Measurements from ENCODE around the gene TRIOBP.

The TRIOBP gene

DNA sequence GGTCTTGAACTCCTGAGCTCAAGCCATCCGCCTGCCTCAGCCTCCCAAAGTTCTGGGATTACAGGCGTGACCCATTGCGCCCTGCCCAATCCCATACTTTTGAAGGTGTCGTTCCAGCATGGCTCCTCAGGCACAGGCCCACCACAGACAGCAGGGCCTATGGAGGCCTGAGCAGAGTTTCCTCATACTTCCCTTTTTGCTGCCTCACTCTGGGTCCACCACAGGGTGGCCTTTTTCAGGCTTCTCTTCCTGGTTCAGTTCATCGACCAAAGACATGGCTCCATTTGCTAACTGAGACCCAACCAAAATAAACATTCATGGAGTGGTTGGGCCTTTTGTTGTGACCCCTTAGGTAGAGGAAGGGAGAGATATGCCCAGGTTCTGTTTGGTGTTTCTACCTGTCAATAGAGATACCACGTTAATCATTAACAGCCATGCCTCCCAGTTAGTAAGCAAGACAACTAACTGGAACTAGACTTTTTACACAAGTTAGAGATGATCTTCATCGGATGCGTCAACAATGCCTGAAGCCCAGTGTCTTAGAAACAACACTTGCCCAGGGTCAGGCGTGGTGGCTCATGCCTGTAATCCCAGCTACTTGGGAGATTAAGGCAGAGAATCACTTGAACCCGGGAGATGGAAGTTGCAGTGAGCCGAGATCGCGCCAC, 35.1 kb downstream of the TRIOBP start:
- peak; percentile 48 for DNase-seq (ENCODE audit: low read depth, low spot score)

DNA sequence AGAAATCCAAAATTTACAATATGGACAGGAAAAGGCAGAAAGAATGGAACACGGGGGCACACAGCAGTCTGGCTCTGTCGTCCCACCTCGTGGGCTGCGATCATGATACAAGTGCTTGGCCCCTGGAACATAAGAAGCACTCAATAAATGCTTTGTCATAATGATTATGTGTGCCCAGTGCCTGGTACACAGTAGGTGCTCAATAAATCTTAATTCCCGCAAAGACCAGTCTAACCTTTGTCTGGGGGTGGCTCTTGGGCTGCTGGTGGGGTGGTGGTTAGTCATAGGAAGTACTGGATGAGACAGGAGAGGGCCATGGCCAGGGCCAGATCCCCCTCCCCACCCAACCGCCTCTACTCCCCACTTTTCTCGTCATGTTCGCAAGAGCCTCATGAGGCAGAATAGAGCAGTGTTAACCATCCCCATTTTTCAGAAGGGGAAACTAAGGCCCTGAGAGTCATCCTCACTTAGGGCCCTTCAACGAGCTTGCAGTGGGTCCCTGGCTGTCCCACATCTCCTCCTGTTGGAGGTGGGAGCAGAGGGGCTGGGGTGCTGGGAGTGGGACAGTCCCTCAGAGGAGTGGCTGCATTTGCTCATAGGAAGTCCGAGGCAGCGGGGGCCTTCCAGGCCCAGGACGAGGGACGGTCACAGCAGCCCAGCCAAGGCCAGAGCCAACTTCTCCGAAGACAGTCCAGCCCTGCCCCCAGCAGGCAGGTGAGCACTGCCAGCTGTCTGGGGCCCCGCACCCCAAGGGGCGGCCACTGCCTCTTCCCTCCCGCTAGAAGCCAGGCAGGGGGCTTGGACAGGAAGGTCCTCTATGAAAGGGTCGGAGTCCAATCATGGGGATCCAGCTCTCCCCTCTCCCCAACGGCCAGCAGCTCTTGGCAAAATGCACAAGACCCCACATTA, 36.1 kb downstream of the TRIOBP start:
- DNase-seq (ENCODE audit: low read depth, low spot score): no peak

DNA sequence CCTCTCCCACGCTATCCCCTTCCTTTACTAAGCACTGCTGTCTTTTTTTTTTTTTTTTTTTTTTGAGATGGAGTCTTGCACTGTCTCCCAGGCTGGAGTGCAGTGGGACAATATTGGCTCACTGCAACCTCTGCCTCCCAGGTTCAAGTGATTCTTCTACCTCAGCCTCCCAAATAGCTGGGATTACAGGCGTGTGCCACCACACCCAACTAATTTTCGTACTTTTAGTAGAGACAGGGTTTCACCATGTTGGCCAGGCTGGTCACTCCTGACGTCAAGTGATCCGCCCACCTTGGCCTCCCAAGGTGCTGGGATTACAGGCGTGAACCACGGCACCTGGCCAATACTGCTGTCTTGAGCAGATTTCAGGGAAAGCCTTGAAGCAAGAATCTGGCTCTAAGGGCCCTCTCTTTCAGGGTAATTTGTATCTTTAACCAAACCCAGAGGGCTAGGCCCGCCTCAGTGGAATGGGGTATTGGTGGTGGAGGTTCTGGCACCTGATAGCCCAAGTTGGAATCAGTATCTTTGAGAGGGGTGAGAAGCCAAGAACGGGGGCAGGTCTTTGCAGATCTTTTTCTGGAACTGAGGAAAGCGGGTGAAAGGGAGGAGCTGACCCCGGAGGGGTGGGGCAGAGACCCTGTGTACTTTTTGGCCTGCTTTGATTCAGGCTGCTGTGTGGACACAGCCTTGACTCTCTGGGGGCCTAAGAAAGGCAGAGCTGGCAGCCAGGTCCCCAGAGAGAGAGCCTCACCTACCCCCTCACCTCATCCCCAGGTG, 37.0 kb downstream of the TRIOBP start:
- no peak for DNase-seq (ENCODE audit: low read depth, low spot score)

DNA sequence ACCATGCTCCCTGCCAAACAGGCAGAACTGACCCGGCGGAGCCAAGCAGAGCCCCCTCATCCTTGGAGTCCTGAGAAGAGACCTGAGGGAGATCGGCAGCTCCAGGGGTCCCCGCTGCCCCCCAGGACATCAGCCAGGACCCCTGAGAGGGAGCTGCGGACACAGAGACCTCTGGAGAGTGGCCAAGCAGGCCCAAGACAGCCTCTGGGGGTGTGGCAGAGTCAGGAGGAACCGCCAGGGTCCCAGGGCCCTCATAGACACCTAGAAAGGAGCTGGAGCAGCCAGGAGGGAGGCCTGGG, 37.5 kb downstream of the TRIOBP start:
- DNase-seq (ENCODE audit: low read depth, low spot score): no peak

DNA sequence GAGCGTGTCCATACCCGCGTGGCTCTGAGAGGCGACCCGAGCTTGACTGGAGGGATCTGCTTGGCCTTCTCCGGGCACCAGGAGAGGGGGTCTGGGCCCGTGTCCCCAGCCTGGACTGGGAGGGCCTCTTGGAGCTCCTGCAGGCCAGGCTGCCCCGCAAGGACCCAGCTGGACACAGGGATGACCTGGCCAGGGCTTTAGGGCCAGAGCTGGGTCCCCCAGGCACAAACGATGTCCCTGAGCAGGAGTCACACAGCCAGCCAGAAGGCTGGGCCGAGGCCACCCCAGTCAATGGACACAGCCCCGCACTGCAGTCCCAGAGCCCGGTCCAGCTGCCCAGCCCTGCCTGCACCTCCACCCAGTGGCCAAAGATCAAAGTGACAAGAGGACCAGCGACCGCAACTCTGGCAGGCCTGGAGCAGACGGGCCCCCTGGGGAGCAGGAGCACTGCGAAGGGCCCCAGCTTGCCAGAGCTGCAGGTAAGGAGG, 38.2 kb downstream of the TRIOBP start:
- peak; percentile 76 for DNase-seq (ENCODE audit: low read depth, low spot score)

DNA sequence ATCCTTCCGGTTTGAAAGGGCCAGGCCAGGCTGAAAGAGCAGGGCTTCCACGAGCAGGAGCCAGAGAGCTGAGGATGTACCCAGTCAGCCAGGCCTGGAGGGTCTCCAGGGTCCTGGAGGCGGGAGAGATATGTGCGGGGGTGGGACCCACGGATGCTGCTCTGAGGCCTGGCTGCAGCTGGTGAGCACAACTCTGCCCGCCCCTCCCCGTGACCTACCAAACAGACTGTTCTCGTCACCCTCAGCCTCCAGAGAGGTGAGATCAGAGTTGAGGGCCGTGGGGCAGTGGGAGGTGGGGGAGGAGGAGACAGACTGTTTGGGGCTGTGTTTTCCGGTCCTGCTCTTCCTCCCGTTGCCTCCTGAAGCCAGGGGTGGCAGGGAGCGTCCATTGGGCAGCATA, 42.2 kb downstream of the TRIOBP start:
- peak; percentile 53 for DNase-seq (ENCODE audit: low read depth, low spot score)

DNA sequence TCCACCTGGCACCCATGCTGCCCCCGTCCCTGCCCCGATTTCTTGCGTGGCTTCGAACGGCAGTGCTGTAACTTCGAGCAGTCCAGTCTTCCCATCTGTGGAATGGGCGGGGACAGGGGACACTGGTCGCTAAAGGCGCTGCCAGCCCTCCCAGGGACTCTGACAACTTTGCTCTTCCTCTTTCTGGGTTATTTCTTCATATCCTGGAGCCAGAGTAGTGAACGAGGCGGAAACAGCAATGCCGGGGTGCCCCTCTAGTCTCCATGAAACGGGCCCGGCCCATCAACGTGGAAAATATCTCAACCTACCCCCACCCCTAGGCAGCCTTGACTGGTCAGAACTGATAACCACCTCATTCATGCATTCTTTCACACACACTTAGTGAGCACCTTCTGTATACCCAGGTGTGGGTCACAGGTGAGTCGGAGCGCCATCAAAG, 42.8 kb downstream of the TRIOBP start:
- DNase-seq (ENCODE audit: low read depth, low spot score): no peak

DNA sequence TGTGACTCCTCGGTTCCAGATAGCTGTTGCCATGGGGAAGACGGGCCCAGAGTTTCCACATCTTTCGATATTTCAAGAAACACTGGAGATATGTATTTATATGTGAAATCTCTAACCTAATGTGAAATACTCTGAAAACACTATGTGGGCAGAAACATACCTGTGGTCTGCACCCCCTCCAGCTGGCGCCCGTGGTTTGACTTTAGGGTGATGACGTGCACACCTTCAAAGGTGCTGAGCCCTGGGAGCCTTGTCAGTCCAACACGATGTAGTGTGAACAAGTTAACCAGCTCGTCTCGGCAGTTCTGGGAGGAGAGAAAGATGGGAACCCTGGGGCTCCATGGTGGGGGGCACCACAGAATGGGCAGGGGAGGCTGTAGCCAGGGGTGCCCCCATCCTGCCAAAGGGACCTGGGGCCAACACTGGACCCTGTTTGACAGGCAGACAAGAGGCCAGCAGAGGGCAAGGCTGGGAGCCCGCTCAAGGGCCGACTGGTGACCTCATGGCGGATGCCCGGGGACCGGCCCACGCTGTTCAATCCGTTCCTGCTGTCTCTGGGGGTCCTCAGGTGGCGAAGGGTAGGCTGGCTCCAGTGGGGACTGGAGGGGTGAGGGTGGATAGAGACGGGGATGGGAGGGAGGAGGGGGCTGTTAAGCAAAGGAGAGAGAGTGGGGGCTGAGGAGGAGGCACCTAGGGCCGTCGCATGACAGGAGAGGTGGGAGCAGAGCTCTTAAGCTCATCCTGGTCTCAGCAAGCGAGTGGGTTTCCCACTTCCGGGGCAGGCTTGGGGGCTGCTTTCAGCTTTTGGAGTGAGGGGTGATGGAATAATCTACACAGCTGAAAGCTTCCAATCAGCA, 43.8 kb downstream of the TRIOBP start:
- no peak for DNase-seq (ENCODE audit: low read depth, low spot score)

DNA sequence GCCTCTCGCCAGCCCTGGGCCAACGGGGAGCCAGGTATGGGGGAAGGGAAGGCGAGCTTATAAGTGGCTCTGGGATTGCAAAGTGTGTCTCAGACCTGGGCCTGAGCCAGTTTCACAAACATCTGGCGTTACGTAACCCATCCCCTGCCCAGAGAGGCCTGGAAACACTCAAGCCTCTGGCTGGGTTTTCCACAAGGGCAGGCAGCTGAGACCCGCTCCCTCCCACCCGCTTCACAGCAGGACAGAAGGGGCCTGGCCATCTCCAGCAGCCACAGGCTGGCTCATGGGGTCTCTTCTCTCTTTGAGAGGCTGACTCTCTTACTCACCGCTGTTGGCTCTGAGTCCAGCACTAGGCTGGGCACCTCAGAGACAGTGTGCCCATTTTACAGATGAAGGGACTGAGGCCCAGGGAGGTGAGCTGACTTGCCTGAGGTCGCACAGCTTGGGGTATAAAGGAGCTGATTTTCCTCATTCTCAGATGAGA, 44.5 kb downstream of the TRIOBP start:
- peak; percentile 94 for DNase-seq (ENCODE audit: low read depth, low spot score)

DNA sequence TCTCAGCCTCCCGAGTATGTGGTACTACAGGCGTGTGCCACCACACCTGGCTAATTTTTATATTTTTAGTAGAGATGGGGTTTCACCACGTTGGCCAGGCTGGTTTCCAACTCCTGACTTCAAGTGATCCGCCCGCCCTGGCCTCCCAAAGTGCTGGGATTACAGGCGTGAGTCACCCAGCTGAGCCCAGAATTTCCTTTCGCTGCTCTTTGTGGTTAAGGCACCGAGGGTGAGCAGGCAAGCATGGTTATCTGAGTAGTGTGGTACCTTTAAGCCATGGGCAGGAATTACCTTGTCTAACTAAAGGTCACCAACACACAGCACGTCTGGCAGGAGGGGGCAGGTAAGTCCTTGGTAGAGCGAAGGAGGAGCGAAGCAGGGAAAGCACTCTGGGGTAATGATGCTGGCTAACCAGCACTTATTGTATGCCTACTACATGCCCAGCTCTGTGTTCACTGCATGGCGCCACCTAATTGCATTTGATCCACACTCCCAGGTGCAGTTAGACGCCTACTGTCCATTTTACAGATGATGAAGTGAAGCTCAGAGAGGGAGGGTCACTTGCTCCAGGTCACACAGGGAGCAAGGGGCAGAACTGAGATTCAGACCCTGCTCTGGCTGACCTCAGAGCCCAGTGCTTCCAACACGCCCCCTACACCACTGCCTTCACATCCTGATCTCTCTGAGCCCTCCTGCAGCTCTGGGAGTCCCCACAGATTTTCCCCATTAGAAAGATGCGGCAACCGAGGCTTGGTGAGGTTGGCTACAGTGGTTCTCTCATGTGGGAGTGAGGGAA, 45.7 kb downstream of the TRIOBP start:
- DNase-seq (ENCODE audit: low read depth, low spot score): no peak

DNA sequence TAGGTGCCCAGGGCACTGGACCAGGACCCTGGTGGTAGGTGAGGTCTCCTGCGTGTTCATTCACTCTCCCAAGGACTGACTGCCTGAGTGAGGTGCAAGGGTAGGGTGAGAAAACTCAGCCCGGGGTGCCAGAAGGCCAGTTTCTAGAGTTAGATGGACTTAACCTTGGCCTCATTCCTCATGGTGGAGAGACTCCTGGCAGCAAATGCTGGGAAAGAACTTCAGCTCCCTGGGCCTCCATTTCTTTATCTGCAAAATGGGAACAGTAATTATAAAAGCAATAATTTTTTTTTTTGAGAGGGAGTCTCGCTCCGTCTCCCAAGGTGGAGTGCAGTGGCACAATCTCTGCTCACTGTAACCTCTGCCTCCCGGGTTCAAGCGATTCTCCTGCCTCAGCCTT, 47.7 kb downstream of the TRIOBP start:
- no peak for DNase-seq (ENCODE audit: low read depth, low spot score)

DNA sequence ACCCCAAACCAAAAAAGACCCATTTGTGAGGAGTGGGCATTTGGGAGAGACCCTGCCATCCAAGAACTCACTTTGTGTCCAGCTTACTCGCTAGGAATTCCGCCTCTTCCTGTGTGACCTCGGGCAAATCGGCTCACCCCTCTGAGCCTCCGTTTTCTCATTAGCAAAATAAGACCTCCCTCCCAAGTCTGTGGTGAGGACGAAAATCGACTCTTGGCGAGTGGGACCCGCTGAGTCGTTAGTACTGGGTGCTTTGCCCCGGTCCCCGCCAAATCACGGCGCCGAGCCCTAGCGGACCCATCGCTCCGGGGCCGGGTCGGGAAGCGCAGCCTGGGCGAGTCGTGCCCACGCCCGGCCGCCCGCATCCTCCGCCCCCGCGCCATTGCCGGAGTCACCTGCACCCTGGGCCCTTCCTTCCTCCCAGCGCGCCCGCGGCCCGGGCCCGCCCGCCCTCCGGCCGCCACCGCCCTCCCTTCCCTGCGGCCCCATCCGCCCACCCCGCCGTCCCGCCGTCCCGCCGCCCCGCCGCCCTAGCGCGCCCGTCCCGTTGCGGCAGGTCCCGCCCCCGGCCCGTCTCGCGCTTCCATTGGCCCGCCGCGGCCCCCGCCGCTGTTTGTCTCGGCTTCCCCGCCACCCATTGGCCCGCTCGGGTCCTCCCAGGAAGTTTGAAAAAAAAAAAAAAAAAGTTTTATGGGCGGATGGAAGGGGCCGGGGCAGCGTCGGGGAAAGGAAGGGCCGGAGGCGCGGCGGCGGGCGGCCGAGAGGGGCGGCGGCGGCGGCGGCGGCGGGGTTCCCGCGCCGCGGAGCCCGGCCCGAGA, 48.9 kb downstream of the TRIOBP start:
- peak; percentile 88 for DNase-seq (ENCODE audit: low read depth, low spot score)

DNA sequence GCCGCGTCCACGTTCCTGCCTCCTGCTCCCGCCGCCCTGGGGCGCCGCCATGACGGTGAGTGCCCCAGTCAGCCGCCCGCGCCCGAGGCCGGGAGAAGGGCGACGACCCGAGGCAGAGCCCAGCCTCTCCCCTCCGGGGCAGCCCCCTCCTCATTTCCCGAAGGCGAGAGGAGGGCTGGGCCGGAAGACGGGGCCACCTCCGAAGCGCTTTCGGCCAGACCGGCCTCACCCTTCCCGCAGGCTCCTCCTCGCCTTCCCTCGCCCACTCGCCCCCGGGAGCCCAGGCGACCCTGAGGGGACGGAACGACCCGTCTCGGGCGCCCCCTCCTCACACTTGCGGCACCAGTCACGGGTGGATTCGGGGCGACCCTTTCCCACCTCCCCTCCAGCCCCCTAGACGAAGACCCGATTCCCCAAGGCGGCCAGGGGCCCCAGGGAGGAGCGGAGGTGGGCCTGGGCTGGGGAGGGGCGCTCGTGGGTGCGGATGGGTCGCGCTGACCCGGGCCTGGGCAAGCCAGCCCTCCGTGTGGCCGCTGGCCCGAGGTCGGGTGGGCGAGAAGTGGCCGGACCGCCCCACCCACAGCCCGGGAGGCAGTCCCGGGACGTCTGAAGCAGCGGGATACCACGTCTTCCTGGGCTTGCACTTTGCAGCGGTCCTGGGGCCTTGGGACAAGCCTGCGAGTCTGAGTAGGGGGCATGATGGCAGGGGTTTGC, 49.7 kb downstream of the TRIOBP start:
- DNase-seq (ENCODE audit: low read depth, low spot score): no peak

DNA sequence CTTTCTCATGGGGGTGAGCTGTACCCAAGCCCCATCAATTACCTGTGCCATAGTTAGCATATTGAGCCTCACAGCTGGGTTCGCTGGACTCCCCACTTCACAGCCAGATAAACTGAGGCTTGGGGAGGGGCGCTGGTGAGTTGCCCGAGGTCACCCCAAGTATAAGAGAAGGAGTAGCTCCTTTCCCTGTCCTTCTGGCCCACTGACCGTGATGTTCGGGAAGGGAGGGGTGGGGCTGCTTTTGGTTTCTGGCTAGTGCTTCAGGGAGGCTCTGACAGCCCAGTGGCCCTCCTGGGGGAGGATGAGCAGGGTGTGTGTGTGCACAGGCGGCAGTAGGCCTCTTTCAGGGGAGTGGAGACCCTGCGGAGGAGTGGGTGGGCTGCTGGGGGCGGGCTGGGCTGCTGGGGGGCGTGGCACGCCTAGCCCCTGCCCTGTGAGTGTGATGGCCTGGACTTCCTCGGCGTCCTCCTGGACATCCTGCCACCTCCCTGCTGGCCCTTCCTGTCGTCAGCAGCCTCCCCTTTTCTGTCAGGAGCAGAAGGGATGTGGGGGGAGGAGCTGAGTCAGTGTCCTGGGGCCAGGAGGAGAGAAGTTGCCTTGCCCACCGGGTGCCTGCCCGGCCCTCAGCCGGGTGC, 50.3 kb downstream of the TRIOBP start:
- DNase-seq (ENCODE audit: low read depth, low spot score): peak; percentile 69

DNA sequence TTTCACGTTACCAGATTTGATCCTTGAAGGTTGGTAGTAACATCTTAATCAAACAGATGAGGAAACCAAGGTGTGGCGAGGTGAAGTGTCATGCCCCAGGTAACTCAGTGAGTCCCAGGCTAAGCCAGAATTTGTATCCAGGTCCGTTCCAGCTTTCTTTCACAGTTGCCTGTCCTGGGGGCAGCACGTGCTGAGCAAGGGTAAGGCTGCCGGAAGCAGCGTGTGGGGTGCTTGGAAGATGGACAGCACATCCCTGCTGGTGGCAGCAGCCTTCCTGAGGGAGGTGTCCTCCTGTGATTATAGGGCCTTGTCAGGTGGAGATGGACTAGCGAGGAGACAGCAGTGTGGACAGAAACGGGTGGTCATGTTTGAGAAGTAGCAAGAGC, 50.9 kb downstream of the TRIOBP start:
- DNase-seq (ENCODE audit: low read depth, low spot score): peak; percentile 56

DNA sequence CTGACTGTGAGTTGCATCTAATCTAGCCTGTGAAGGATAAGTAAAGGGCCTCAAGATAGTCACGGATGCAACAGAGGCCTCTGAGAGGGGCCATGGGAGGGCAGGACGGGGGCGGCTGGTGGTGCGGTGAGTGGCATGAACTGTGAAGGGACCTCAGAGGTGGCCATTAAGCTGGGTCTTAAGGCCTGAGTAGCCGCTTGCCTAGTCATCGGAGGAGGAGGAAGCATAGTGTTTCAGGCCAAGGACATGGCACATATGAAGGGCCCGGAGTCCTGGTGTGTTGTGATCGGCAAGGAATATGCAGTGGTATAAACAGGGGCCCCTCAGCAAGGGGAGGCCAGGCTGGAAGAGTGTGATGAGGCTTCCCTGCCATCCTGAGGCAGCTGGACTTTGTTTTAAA, 51.8 kb downstream of the TRIOBP start:
- no peak for DNase-seq (ENCODE audit: low read depth, low spot score)

DNA sequence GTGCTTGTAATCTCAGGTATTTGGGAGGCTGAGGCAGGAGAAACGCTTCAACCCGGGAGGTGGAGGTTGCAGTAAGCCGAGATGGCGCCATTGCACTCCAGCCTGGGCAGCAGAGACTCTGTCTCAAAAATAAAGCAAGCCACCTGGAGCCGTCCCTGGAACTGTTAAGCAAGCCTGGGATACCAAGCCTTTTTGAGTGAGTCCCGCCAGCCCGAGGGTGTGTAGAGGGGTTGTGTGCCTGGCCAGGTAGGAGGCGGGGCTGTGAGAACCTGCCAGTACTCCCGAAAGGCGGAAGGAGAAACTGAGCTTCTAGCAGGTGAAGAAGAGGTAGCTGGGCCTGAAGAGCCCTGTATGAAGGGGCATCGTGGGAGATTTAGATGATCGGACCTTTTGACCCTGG, 52.4 kb downstream of the TRIOBP start:
- peak; percentile 81 for DNase-seq (ENCODE audit: low read depth, low spot score)

DNA sequence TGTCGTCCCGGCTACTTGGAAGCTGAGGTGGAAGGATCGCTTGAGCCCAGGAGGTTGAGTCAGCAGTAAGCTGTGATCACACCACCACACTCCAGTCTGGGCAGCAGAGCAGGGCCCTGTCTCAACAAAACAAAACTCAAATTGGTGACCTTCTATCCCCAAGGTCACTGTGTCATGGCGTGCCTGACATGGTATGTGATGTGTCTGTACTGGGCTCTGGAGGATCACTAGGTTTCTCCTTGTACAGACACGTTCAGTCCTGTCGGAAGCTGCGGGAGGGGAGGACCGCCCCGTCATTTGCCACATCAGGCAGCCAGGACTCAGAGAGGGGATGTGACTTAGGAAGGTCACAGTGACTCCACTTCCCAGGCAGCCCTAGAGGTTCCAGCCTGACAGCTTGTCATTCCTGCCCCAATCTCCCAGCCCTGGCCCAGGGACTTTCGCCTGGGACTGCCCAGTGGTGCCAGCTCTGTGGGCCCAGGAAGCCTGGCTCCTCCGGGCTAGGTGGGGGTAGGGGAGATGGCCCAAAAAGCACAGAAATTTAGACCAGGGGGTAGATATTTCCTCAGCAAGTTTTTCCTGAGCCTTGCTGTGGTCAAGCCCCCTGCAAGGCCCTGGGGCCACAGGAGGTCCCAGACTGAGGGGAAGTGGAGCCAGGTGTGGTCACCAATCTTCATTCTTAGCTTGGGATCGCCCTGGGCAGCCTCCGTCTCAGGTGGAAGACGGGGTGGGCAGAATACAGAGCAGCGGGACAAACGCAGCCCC, 53.2 kb downstream of the TRIOBP start:
- no peak for DNase-seq (ENCODE audit: low read depth, low spot score)

All from ELF-1 (cell line).